ENCODE data around the gene SDK1.

The SDK1 gene

DNA sequence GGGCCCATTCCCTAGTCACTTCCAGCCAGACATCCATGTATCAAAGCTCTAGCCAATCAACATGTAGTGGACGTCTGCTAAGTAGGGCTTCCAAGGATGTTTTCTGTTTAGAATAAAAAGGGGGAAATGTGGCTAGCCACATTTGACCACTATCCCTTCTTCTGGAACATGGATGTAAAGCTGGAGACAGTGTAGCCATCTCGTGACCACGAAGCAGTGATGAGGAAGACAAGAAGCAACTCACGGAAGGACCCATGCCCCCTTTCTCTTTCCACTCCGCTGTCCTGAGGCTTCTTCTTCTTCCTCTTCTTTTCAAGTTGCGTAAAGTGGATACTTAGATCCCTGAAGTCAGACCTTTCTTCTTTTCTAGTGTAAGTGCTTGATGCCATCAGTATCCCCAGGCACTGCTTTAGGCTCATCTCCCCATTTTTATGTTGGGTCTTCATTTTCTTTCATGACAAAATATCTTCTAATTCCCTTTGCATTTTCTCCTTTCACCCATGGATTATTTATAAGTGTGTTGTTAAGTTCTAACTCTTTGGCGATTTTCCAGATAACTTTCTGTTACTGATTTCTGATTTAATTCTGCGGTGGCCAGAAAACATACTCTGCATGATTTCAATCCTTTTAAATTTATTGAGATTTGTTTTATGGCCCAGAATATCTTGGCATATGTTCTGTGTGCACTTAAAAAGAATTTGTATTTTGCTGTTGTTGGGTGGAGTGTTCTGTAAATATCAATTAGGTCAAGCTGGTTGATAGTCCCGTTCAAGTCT is 594.5 kb downstream of the SDK1 start:
- no peak for DNase-seq

DNA sequence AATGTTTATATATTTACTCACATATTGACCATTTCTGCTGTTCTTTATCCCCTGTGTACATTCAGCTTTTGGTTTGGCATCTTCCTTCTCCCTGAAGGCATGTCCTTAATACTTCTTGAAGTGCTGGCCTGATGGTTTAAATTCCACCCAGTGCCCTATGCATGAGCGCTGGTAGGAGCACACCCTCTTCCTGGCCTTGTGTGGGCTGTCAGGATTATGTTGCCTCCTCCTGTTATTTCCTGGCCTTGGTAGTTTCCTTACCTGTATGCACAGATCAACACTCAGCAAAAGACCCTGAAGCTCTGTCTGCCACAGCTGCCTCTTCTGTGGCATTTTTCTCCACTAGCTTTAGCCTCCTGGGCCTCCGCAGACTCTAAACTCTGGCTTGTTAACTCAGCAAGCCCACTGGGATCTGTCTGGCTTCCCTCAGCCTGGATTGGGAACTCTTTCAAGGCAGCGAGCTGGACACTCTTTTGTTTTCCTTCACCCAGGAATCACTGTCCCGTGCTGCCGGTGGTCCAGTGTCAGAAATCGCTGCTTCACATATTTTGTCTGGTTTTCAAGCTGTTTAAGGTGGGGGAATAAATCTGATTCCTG is 595.2 kb downstream of the SDK1 start:
- no peak for DNase-seq

DNA sequence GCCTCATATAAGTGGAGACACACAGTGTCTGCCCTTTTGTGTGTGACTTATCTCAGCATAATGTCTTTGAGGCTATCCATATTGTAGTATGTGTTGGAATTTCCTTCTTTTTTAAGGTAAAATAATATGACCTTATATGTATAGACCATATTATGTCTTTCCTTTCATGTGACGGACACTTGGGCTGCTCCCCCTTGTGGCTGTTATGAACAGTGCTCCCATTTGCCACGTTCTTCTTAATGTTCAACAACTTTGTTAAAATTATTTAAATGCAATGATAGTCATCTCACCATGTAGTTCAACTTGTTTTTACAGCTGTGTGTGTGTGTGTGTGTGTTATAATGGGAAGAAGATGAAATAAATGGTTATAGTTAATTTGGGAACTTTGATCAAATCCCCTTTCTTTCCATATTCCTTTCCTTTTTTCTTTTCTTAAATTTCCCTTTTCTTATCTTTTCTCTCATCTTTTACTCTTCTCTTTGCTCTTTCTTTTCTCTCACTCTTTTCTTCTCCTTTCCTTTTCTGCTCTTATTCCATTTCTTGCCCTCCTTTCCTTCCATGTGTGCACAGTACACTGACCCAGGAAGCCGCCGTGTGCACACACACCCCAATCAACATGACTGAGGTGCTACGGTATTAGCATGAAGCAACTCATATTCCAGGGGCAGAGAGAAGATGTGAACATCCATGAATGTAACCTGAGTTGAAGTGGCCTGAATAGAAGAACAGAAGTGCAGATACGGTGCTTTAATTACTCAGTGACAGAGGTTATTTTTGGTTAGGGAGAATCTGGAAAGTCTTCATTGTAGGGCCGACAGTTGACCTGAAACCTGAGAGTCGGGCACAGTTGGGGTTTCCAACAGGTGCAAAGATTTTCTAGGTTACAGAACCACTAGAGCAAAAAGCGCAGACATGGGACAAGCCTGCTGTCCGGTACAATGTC is 596.6 kb downstream of the SDK1 start:
- DNase-seq = peak; percentile 58

DNA sequence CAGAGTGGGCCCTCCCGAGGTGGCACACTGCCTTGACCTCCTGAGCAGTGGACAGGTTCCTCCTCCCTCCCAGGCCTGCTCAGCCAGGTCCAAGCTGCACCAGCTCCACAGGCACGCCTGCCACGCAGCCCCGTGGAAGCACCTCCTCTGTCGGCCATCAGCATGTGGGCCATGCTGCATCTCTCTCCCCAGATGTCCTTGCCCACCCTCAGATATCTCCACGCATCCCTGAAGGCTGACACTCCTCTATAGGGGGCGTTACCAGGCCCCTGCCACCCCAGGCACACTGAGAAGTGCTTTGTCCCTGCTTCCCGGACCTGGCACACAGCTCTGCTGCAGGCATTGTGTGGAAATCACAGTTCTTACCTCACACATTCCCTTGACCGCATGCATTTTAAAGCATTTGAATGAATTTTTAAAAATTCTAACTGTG is 598.5 kb downstream of the SDK1 start:
- no peak for DNase-seq

DNA sequence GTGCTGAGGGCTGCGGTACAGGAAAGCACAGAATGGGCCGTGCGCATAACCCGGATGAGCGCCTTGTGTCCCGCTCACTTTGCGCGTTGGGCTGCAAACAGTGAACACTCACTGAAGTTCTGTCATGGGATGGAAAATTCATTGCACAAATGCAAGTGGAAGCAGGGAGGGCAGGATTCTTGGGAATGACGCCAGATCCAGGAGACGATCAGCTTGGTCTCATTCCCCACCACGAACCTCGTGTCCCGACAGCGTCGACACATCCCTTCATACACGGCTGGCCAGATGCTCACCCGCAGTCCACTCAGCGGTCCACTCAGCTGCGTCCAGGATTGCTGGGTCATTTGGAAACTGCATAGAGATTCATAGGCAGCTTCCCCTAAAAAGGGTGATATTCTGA is 607.1 kb downstream of the SDK1 start:
- no peak for DNase-seq

DNA sequence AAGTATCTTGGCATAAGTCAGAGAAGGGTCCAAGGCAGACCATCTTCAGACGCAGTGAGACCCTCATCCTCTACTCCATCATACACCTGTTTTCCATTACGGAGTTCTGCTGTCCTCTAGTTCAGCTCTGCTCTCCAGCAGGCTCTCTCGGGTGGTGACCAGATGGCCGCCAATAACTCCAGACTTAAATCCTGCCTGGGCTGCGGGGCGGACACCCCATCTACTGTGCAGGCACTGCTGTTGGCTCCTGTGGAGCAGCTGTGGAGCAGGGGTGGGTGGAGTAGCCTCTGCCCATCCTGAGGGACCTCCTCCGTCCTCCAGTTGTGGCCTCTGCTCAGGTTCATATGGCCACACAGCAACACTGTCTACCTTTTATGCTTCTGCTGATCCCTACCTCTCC is 608.1 kb downstream of the SDK1 start:
- DNase-seq = no peak

DNA sequence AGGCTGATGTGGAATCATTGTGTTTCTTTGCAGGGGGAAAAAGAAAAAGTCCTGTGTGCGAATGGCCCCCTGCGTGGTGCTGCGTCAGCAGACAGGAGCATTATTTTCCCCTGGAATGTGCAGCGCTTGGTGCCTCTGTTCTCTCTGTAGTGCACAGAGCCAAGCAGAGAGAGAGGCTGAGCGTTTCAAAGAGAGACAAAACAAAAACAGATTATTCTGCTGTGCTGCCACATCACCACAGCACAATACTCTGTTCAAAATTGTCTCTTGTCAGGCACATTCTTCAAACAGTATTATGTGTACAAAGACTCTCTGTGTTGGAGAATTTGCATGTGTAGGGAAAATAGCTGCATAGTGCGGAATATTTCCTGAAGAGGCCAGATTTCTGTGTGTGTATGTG is 609.0 kb downstream of the SDK1 start:
- DNase-seq = no peak

DNA sequence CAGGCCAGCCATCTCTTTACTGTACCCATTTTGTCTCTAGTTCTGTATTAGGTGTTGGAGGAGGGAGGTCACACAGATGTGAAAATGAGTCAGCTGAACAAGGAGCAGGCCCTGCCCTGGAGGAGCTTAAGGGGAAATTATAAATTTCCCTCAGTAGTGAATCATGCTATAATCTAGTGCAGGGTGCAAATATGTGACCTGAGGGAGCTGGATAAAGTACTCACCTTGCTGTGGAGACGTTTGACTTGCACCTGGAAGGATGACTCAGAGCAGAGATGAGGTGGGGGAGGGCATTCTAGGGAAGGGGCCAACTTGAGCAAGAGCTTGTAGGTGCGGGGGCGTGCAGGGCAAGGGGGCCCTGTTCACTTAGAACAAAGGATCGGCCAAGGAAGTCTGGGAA is 610.6 kb downstream of the SDK1 start:
- no peak for DNase-seq

DNA sequence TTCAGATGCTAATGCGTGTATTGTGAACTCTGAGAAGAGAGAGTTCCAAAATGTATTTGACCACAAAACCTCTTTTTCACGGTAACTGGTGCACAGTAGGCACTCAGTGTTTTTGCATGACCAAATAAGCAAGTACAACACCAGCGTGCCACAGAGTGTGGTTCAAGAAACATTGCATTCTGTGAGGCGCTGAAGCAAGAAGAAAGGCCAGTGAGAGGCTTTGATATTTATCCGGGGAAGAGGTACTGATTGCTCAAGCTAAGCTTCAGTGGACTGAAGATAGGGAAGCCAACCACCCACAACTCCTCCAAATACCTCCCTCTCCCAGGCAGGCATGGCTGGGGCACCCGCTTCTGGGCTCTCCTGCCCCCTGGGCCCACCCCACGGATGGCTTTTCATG is 611.2 kb downstream of the SDK1 start:
- DNase-seq = no peak

DNA sequence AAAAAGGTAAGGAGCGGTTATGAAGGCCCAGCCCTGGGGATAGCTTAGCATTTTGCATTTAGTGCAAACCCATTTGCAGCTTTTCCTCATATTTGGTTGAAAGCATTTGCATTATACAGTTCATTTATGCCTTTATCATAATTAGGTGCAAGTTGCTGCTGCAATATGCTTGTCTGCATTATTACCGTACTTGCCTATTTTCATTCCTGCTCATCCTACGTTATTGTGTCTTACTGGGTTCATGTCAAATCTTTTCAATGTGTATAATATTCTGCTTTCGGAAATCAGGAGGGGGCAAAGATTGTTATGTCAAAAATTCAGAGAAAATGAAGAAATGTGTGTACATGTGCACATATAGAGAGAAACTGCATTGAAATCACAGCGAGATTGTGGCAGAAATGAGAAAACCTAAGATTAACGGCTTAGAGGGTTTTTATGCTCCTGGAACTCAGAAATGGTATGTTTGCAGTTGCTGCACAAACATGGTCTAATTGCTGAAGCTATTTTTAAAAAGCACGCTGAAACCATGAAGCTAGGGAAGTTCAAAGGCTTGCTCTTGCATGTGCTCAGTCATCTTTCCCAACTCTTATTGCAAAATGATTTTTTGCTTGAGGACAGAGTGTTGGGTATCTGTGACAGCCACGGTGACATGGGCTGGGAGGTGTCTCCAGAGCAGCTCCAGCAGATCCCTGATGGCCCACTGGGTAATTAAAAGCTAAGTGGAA is 613.2 kb downstream of the SDK1 start:
- DNase-seq = no peak

DNA sequence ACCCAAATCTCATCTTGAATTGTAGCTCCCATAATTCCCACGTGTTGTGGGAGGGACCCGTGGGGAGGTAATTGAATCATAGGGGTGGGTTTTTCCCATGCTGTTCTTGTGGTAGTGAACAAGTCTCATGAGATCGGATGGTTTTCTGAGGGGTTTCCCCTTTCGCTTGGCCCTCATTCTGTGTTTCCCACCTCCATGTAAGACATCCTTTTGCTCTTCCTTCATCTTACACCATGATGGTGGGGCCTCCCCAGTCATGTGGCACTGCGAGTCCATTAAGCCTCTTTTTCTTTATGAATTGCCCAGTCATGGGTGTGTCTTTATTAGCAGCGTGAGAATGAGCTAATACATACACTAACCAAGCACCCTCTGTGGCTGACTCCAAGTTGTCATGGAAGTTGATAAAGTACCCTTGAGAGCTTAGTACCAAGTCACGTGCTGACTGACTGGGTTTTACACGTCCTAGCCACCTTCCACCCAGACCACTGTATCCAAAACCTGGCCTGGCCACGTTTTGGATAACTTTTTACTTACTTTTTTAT is 614.4 kb downstream of the SDK1 start:
- DNase-seq = no peak

DNA sequence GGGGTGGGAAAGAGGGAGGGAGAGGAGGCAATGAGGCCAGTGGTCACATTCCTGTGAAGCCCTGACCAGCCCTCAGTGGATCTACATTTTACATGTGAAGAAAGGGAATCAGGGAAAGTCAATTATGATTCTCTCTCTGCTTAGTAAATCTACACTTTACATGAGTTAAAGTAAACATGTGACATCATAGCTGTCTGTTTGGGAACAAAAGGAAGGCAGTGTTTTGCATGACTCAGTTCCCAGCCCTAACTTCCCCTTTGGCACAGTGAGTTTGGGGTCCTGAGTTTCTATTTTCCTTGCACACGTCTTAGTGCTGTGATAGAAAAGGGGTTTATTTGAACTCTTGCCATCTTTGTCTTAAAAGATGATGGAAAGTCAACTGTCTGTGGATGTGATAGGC is 615.1 kb downstream of the SDK1 start:
- DNase-seq = no peak

DNA sequence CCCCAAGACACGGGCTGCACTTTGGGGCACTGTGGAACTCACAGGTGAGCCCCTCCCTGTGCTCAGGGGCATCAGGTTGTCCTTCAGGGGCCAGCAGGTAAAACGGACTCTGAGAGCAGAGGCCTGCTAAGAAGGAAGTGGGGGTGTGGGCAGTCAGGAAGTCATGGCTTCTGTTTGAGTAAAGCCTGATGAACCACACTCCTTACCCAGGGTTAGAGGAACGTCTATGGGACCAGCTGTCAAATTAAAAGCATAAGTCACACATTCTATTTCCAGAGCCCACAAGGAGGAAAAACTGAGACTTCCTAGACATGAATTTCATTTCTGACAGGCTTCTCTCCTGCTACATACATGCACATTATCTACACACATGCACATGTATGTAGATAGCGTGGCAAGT is 616.4 kb downstream of the SDK1 start:
- no peak for DNase-seq

DNA sequence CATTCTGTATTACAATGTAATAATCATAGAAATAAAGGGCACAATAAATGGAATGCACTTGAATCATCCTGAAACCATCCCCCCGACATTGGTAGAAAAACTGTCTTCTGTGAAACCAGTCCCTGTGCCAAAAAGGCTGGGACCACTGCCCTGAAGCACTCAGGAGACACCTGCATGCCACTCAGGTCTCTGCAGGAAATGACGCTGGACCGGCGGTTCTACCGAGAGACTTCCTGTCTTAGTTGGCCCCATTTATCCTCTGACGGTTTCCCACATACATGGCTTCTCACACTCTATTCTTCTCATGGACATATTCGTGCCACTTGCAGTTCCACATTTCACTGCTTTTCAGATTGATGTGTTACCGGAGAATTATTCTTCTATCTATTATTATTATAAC is 617.5 kb downstream of the SDK1 start:
- DNase-seq = no peak

DNA sequence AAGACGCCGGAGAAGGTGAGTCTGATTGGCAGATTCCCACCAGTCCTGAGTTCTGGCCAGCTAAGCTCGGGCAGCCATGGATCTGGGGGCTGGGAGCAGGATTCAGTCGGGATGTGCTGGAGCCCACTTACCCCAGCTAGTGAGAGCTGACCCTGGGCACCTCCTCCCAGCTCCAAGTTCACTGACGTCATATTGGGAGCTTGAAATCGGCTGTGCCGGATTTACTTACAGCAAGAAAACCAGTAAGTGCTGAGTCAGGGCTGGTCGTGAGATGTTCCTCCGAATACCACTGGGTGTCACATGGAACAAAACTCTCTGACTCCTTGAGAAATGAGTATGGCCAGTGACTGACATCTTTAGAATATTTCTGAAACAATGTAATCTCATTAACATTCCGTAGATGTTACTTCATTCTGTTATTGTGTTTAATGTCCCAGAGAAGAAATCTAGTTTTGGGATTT is 621.2 kb downstream of the SDK1 start:
- no peak for DNase-seq

DNA sequence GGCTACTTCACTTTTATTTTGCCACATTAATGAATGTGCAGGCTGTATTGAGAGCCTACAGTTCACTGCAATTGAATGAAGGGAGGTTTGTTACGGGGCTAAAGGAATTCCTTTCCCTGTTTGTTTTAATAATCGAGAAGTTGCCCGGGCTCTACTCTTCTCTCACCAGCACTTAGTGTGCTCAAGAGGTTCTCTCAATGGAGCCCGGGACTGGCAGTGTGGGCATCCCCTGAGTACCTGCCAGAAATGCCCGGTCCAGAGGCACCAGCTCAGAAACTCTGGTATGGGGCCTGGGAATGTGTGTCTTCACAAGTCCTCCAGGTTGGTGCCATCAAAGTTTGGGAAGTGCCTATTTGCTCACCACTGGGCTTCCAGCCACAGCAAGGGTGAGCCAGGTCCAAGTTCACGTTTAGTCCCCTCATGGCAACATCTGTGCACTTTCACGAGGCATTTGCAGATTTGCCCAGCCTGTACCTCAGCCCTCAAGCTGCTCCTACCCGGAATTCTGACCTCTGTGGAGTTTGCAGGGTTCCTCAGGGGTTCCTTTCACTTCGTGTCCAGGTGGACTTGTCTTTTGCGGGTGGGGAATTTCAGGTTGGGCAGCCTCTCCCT is 622.4 kb downstream of the SDK1 start:
- no peak for DNase-seq

DNA sequence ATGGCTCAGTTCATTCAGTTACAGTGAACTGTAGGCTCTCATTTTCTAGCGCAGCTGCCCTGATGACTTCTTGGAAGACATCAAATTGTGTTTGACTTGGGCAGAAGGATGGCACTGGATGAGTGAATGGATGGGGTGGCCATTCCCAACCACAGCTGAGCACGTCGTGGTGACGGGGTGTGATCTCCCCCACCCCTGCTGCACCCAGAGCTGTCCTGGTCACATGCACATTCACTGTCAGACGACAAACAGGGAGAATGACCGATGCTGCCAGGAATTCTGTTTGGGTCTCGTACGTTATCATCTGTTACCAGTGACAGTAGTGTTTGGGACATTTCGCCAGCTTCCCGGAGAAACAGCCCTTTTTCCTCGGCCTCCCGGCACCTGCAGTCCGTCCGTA is 623.2 kb downstream of the SDK1 start:
- DNase-seq = no peak

DNA sequence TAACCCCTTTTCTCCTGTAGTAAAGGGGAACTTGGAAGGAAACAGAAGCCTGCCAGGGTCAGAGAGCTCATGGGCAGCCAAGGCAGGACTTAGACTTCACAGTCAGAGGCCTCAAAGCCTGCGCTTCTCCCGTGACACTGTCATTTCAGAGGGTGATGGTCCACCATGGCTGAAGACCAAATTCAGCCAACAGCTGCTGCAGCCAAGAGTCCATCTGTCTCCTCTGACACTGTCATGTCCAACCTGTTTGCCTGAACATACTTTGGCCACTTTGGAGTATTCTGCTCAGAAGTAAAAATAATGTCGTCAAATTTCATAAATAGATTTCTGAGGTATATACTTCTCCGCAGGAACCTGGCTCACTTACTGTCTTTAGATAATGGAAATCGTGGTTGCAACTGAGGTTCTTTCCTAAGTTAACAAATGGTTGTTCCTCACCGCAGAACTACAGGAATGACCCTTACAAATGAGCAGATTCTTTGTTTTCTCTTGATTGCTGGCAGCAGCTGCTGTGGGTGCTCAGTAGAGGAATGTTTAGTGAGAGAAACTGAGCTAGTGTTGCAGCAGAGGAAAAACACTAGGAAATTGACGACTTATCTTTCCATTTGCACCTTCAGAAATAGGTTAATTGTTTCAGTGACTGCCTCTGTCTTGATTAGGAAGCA is 626.5 kb downstream of the SDK1 start:
- no peak for DNase-seq

DNA sequence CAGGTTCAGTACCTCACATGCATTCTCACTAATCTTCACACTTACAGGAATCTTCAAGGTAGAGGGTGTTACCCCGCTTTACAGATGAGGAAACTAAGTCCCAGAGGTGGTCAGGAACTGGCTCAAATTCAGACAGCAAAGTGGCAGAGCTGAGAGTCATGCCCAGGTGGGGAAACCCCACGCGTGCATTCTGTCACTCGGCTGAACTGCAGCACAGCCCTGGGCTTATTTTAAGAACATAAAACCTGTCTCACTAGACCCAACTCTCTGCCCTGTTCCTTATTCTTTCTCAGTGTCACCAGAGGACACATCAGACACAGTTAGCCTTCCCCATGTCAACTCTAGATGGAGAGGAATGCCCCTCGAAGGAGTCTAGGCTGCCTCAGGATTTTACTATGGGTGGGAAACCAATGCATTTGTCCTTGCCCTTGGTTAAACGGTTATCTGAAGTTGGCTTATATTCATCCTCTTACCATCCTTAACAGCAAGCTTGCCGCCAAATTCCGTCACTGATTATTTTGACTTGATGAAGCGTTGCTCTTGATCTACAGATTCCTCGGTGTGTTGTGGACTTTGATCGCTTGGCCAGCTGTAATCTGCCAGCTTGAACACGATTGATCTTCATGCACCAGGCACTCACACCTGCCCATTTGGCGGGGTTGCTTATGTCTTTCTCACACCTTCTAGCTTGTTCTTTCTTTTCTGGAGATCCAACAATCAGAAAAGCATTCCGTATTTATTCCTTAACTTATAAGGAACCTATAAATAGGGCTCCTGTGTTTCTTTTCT is 627.9 kb downstream of the SDK1 start:
- DNase-seq = no peak

DNA sequence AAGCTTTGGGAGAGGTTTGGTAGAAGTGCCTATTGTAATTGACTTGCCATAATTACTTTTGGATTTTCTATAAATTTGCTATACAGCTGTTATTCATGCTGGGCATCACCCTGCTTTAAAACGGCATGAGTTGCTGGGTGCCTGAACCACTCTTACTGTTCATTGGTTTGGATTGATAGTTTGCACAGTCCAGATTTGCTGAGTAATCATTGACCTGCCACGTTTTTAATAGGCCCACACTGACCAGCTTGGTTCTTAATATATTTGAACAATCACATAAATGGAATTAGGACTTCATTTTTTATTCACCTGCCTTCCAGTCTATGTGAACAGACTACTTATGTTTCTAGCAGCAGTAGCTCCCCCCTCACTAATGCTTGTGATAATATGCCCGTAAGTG is 630.8 kb downstream of the SDK1 start:
- no peak for DNase-seq

DNA sequence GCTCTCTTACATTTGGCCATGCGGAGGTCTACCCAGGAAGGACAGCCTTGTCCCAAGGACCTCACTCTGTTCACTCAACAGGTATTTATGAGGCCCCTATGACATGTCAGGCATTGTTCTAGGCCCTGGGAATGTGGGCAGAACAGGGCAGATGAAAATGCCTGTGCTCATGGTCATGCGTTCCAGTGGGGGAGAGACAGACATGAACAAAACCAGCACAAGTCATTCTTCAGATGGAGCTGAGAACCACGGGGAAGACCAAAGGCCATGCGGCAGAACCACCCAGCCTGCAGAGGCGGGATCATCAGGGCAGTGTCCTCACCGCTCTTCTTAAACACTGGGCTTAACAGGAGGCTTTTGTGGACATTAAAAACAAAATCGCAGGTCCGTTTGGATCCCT is 636.1 kb downstream of the SDK1 start:
- no peak for DNase-seq
